HG02623 (cell line): ENCODE data around the gene CKS2.

Source experiments
- ATAC-seq: cut with Tn5 transposase; IDR thresholded peaks from one replicate; pipeline ENCODE4 v1.9.1; 2021; ENCODE audit warnings: moderate library complexity; ENCODE audit not compliant: unreplicated experiment

CKS2 gene

GRCh38 chr9:89346696-89347095 lies 35.7 kb downstream of the CKS2 start:
- no peak for ATAC-seq

GRCh38 chr9:89347651-89348050 lies 36.7 kb downstream of the CKS2 start:
- no peak for ATAC-seq

- ATAC-seq: no peak
Measured at GRCh38 chr9:89349607-89350006, 38.6 kb downstream of the CKS2 start.

GRCh38 chr9:89350988-89351557 lies 40.1 kb downstream of the CKS2 start:
- ATAC-seq: no peak

GRCh38 chr9:89351584-89352300 lies 40.7 kb downstream of the CKS2 start:
- ATAC-seq: no peak

GRCh38 chr9:89352451-89352850 lies 41.5 kb downstream of the CKS2 start:
- no peak for ATAC-seq

- no peak for ATAC-seq
Measured at GRCh38 chr9:89352874-89353649, 42.1 kb downstream of the CKS2 start.

- ATAC-seq: no peak
Measured at GRCh38 chr9:89353989-89354388, 43.0 kb downstream of the CKS2 start.

GRCh38 chr9:89354471-89354870 lies 43.5 kb downstream of the CKS2 start:
- no peak for ATAC-seq

- ATAC-seq: no peak
Measured at GRCh38 chr9:89356782-89357181, 45.8 kb downstream of the CKS2 start.

- ATAC-seq: no peak
Measured at GRCh38 chr9:89357331-89358197, 46.6 kb downstream of the CKS2 start.

GRCh38 chr9:89358376-89358916 lies 47.5 kb downstream of the CKS2 start:
- ATAC-seq: no peak

GRCh38 chr9:89358985-89359384 lies 48.0 kb downstream of the CKS2 start:
- ATAC-seq: no peak

- no peak for ATAC-seq
Measured at GRCh38 chr9:89359751-89360261, 48.8 kb downstream of the CKS2 start.

GRCh38 chr9:89360465-89360864 lies 49.5 kb downstream of the CKS2 start:
- ATAC-seq: no peak

GRCh38 chr9:89361031-89361430 lies 50.0 kb downstream of the CKS2 start:
- ATAC-seq: no peak

GRCh38 chr9:89361816-89362646 lies 51.0 kb downstream of the CKS2 start:
- ATAC-seq: no peak

GRCh38 chr9:89362647-89363310 lies 51.8 kb downstream of the CKS2 start:
- no peak for ATAC-seq

- ATAC-seq: no peak
Measured at GRCh38 chr9:89363311-89363670, 52.3 kb downstream of the CKS2 start.
